HEK293 (cell line): ENCODE data around the gene PARD3B.

Experiments
- CTCF ChIA-PET: fragments of 350-600 bp; formaldehyde crosslinking; extraction: SDS; loops from one replicate; lab custom pipeline; 2021; ENCODE audit warnings: antibody characterized with exemption; lab: Yijun Ruan, JAX
- POLR2A ChIA-PET: fragments of 300-600 bp; formaldehyde crosslinking; extraction: SDS; loops from one replicate; lab custom pipeline; 2020; ENCODE audit warnings: antibody characterized with exemption, inconsistent platforms; lab: Yijun Ruan, JAX
- H3K27ac ChIP-seq: fragments of 200-500 bp; sonication (Bioruptor generic); 2 replicates; pipeline ENCODE4 v1.5.1; 2014; ENCODE audit warnings: low read depth, low read length, control low read depth, inconsistent platforms; ENCODE audit errors: extremely low read depth
- H3K36me3 ChIP-seq, 2 experiments: fragments of 200-500 bp in 1 of 2; sonication (Bioruptor generic) in 1 of 2; 1 replicate in 1 of 2; 2 replicates in 1 of 2; pipeline ENCODE4 v1.5.1; 2014 to 2017; ENCODE audit warnings: inconsistent platforms in 2 of 2, low read length in 2 of 2; ENCODE audit not compliant: control insufficient read depth in 2 of 2, insufficient read depth in 1 of 2
- H3K4me1 ChIP-seq: fragments of 200-500 bp; sonication (Bioruptor generic); 2 replicates; pipeline ENCODE4 v1.5.1; 2014; ENCODE audit warnings: mild to moderate bottlenecking, low read length, inconsistent platforms; ENCODE audit not compliant: control insufficient read depth, insufficient read depth
- H3K4me3 ChIP-seq: 2 replicates; pipeline ENCODE4 v1.5.1; 2011; ENCODE audit warnings: low read depth, mild to moderate bottlenecking, control low read depth, low read length, moderate library complexity
- H3K9me3 ChIP-seq: fragments of 200-500 bp; sonication (Bioruptor generic); 2 replicates; pipeline ENCODE4 v1.5.1; 2014; ENCODE audit warnings: low read depth, low read length, inconsistent platforms; ENCODE audit not compliant: control insufficient read depth, insufficient read depth
- ATF2 ChIP-seq: fragments of 450-650 bp; formaldehyde crosslinking; IDR thresholded peaks from 2 replicates; pipeline ENCODE4 v1.5.1; 2016; ENCODE audit warnings: missing biosample characterization, missing genetic modification characterization, low read depth
- GLI4 ChIP-seq: fragments of 450-650 bp; formaldehyde crosslinking; IDR thresholded peaks from 2 replicates; pipeline ENCODE4 v1.5.1; 2016; ENCODE audit warnings: missing biosample characterization, missing genetic modification characterization
- PRDM2 ChIP-seq: fragments of 450-650 bp; formaldehyde crosslinking; IDR thresholded peaks from 2 replicates; pipeline ENCODE4 v1.5.1; 2016; ENCODE audit warnings: missing biosample characterization, missing genetic modification characterization, borderline replicate concordance
- ZBTB11 ChIP-seq: fragments of 450-650 bp; formaldehyde crosslinking; conservative IDR thresholded peaks from 2 replicates; pipeline ENCODE4 v1.5.1; 2016; ENCODE audit warnings: low read depth, missing biosample characterization, missing genetic modification characterization
- ZBTB21 ChIP-seq: fragments of 450-650 bp; formaldehyde crosslinking; IDR thresholded peaks from 2 replicates; pipeline ENCODE4 v1.5.1; 2017; ENCODE audit warnings: missing biosample characterization, missing genetic modification characterization
- ZNF155 ChIP-seq: fragments of 450-650 bp; formaldehyde crosslinking; IDR thresholded peaks from 2 replicates; pipeline ENCODE4 v1.5.1; 2016; ENCODE audit warnings: missing biosample characterization, missing genetic modification characterization
- ZNF292 ChIP-seq: fragments of 450-650 bp; formaldehyde crosslinking; IDR thresholded peaks from 2 replicates; pipeline ENCODE4 v1.5.1; 2016; ENCODE audit warnings: low read depth, missing biosample characterization, missing genetic modification characterization, borderline replicate concordance
- ZNF423 ChIP-seq: fragments of 450-650 bp; formaldehyde crosslinking; IDR thresholded peaks from 2 replicates; pipeline ENCODE4 v1.5.1; 2016; ENCODE audit warnings: missing biosample characterization, missing genetic modification characterization
- ZNF449 ChIP-seq: fragments of 450-650 bp; formaldehyde crosslinking; IDR thresholded peaks from 2 replicates; pipeline ENCODE4 v1.5.1; 2017; ENCODE audit warnings: missing biosample characterization, mild to moderate bottlenecking, missing genetic modification characterization, moderate library complexity
- ZNF530 ChIP-seq: fragments of 450-650 bp; formaldehyde crosslinking; IDR thresholded peaks from 2 replicates; pipeline ENCODE4 v1.5.1; 2016; ENCODE audit warnings: low read depth, missing biosample characterization, missing genetic modification characterization
- TF ChIP-seq, protein P1 (sequence below): fragments of 450-650 bp; formaldehyde crosslinking; optimal IDR thresholded peaks from 2 replicates; pipeline ENCODE3; 2016; ENCODE audit warnings: missing biosample characterization, mild to moderate bottlenecking, missing genetic modification characterization
- TF ChIP-seq, protein P2 (sequence below): fragments of 450-650 bp; formaldehyde crosslinking; IDR thresholded peaks from 2 replicates; pipeline ENCODE4 v1.5.1; 2016; ENCODE audit warnings: missing biosample characterization, missing genetic modification characterization
- TF ChIP-seq, protein P3 (sequence below): fragments of 450-650 bp; formaldehyde crosslinking; IDR thresholded peaks from 2 replicates; pipeline ENCODE4 v1.5.1; 2016; ENCODE audit warnings: missing biosample characterization, missing genetic modification characterization, low read depth
- TF ChIP-seq, protein P4 (sequence below): fragments of 450-650 bp; IDR thresholded peaks from 2 replicates; pipeline ENCODE4 v1.5.1; 2018; ENCODE audit warnings: missing biosample characterization, mild to moderate bottlenecking, missing genetic modification characterization

PARD3B gene

GRCh38 chr2:204835786-204836185, 290.5 kb downstream of the PARD3B start:
- no peaks in the 10 kb centered on the region for H3K9me3 ChIP-seq
- no peaks in the 10 kb centered on the region for H3K4me1 ChIP-seq
- CTCF ChIA-PET = no interaction called here
- no peak overlapping the region for H3K27ac ChIP-seq
- TF ChIP-seq ATF2 (tag by site-specific recombination) (no peak), ZNF423 (tag by site-specific recombination) (no peak)
- POLR2A ChIA-PET = no interaction called here
- H3K4me3 ChIP-seq = no peak overlapping the region
- no peaks in the 10 kb centered on the region for H3K36me3 ChIP-seq

- no peaks in the 10 kb centered on the region; the same call in 1 of the 2 replicates for H3K4me1 ChIP-seq
- CTCF ChIA-PET = interaction anchor here (0.6 to 1.0 kb wide), 3 partner anchors 12 to 15 kb away, joined by 3 to 7 read pairs (median 3); no protein-coding TSS in a partner anchor
- H3K36me3 ChIP-seq = no peaks in the 10 kb centered on the region
- no peak overlapping the region for H3K4me3 ChIP-seq
- no peak overlapping the region for H3K27ac ChIP-seq
- no peaks in the 10 kb centered on the region for H3K9me3 ChIP-seq
- POLR2A ChIA-PET = no interaction called here
- TF ChIP-seq ZBTB21 (tag by site-specific recombination) = no peak
- no peak for TF ChIP-seq PRDM2 (tag by site-specific recombination)
- no peak for TF ChIP-seq ZNF449 (tag by site-specific recombination)
- no peak for TF ChIP-seq ZNF530
- TF ChIP-seq, protein P1, sequence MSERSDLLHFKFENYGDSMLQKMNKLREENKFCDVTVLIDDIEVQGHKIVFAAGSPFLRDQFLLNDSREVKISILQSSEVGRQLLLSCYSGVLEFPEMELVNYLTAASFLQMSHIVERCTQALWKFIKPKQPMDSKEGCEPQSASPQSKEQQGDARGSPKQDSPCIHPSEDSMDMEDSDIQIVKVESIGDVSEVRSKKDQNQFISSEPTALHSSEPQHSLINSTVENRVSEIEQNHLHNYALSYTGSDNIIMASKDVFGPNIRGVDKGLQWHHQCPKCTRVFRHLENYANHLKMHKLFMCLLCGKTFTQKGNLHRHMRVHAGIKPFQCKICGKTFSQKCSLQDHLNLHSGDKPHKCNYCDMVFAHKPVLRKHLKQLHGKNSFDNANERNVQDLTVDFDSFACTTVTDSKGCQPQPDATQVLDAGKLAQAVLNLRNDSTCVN = no peak
- TF ChIP-seq ZNF292 (tag by site-specific recombination) = no peak
- TF ChIP-seq, protein P2, sequence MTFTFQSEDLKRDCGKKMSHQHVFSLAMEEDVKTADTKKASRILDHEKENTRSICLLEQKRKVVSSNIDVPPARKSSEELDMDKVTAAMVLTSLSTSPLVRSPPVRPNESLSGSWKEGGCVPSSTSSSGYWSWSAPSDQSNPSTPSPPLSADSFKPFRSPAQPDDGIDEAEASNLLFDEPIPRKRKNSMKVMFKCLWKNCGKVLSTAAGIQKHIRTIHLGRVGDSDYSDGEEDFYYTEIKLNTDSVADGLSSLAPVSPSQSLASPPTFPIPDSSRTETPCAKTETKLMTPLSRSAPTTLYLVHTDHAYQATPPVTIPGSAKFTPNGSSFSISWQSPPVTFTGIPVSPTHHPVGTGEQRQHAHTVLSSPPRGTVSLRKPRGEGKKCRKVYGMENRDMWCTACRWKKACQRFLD = no peak
- no peak for TF ChIP-seq ZNF155 (tag by site-specific recombination)
- TF ChIP-seq GLI4 (tag by site-specific recombination) = no peak
- TF ChIP-seq, protein P3, sequence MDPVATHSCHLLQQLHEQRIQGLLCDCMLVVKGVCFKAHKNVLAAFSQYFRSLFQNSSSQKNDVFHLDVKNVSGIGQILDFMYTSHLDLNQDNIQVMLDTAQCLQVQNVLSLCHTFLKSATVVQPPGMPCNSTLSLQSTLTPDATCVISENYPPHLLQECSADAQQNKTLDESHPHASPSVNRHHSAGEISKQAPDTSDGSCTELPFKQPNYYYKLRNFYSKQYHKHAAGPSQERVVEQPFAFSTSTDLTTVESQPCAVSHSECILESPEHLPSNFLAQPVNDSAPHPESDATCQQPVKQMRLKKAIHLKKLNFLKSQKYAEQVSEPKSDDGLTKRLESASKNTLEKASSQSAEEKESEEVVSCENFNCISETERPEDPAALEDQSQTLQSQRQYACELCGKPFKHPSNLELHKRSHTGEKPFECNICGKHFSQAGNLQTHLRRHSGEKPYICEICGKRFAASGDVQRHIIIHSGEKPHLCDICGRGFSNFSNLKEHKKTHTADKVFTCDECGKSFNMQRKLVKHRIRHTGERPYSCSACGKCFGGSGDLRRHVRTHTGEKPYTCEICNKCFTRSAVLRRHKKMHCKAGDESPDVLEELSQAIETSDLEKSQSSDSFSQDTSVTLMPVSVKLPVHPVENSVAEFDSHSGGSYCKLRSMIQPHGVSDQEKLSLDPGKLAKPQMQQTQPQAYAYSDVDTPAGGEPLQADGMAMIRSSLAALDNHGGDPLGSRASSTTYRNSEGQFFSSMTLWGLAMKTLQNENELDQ = no peak
- no peak for TF ChIP-seq ZBTB11 (tag by site-specific recombination)
- TF ChIP-seq, protein P4, sequence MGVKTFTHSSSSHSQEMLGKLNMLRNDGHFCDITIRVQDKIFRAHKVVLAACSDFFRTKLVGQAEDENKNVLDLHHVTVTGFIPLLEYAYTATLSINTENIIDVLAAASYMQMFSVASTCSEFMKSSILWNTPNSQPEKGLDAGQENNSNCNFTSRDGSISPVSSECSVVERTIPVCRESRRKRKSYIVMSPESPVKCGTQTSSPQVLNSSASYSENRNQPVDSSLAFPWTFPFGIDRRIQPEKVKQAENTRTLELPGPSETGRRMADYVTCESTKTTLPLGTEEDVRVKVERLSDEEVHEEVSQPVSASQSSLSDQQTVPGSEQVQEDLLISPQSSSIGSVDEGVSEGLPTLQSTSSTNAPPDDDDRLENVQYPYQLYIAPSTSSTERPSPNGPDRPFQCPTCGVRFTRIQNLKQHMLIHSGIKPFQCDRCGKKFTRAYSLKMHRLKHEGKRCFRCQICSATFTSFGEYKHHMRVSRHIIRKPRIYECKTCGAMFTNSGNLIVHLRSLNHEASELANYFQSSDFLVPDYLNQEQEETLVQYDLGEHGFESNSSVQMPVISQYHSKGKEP (tag by site-specific recombination) = no peak
These were observed 295.2 kb downstream of the PARD3B start for GRCh38 chr2:204840504-204840903.
